HEK293 (cell line): ENCODE measurements around the gene KLK3.

ENCODE experiments used
- SETDB1 ChIP-seq: IDR thresholded peaks from one replicate; pipeline ENCODE4 v1.6.1; 2017; ENCODE audit warnings: mild to moderate bottlenecking, low read length, moderate library complexity, mixed read lengths; ENCODE audit not compliant: insufficient read length
- YY1 ChIP-seq: fragments of 450-650 bp; formaldehyde crosslinking; IDR thresholded peaks from 2 replicates; pipeline ENCODE4 v1.5.1; 2018; ENCODE audit warnings: missing biosample characterization, missing genetic modification characterization
- ZNF114 ChIP-seq: fragments of 450-650 bp; formaldehyde crosslinking; IDR thresholded peaks from 2 replicates; pipeline ENCODE4 v1.5.0; 2017; ENCODE audit warnings: missing biosample characterization, missing genetic modification characterization
- TF ChIP-seq, protein P1 (sequence below): fragments of 450-650 bp; formaldehyde crosslinking; IDR thresholded peaks from 2 replicates; pipeline ENCODE4 v1.5.1; 2016; ENCODE audit warnings: missing biosample characterization, missing genetic modification characterization

DNA sequence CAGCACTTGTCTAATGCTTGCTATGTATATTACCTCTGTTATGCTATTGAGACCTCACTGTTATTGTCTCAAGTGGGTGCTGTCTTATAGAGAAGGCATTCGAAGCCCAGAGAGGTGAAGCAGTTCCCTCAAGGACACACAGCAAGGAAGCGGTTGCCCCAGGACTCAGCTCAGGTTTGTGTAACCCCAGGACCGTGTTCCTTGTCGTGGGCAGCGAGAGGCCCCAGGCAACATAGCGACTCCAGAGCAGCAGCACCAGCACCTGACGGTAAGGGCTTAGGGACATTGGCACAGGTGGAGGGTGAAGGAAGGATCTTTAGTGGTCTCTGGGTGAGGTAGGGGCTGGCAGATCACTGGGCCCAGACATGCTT is 23.7 kb upstream of the KLK3 start:
- TF ChIP-seq, protein P1, sequence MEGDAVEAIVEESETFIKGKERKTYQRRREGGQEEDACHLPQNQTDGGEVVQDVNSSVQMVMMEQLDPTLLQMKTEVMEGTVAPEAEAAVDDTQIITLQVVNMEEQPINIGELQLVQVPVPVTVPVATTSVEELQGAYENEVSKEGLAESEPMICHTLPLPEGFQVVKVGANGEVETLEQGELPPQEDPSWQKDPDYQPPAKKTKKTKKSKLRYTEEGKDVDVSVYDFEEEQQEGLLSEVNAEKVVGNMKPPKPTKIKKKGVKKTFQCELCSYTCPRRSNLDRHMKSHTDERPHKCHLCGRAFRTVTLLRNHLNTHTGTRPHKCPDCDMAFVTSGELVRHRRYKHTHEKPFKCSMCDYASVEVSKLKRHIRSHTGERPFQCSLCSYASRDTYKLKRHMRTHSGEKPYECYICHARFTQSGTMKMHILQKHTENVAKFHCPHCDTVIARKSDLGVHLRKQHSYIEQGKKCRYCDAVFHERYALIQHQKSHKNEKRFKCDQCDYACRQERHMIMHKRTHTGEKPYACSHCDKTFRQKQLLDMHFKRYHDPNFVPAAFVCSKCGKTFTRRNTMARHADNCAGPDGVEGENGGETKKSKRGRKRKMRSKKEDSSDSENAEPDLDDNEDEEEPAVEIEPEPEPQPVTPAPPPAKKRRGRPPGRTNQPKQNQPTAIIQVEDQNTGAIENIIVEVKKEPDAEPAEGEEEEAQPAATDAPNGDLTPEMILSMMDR (tag by site-specific recombination) = no peak
- no peak for TF ChIP-seq ZNF114 (tag by site-specific recombination)
- no peak for TF ChIP-seq YY1 (tag by site-specific recombination)
- no peak for TF ChIP-seq SETDB1
